ENCODE results near the gene NOP53.

DNA sequence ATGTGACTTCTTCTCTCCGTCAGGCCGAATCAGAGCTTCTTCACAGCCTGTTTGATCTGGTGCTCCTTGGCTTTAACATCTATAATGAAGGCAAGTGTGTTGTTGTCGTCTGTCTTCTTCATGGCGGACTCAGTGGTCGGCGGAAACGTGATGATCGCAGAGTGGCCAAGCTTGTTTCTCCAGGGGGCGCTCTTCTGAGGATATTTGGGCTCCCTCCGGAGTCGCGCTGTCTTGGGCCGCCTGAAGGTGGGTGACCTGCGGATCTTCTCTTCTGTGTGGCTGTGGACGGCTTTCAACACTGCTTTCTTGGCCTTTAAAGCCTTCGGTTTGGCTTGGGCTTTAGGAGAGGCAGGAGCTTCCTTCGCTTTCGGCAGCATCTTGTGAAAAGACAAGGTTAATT lies 49.2 kb downstream of the NOP53 start:
- TF ChIP-seq, protein P1, sequence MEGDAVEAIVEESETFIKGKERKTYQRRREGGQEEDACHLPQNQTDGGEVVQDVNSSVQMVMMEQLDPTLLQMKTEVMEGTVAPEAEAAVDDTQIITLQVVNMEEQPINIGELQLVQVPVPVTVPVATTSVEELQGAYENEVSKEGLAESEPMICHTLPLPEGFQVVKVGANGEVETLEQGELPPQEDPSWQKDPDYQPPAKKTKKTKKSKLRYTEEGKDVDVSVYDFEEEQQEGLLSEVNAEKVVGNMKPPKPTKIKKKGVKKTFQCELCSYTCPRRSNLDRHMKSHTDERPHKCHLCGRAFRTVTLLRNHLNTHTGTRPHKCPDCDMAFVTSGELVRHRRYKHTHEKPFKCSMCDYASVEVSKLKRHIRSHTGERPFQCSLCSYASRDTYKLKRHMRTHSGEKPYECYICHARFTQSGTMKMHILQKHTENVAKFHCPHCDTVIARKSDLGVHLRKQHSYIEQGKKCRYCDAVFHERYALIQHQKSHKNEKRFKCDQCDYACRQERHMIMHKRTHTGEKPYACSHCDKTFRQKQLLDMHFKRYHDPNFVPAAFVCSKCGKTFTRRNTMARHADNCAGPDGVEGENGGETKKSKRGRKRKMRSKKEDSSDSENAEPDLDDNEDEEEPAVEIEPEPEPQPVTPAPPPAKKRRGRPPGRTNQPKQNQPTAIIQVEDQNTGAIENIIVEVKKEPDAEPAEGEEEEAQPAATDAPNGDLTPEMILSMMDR (IDR thresholded peaks at IDR 0.05): no peak
- TF ChIP-seq POLR2A (IDR thresholded peaks at IDR 0.05): no peak

All from body of pancreas (tissue), 4 donors.